HCT116 (cell line): ENCODE data around the gene SHROOM3.

Experiments used
- CEBPB ChIP-seq: IDR thresholded peaks from 2 replicates; pipeline ENCODE4 v1.6.1; 2012; ENCODE audit warnings: low read depth
- EGR1 ChIP-seq: IDR thresholded peaks from 2 replicates; pipeline ENCODE4 v1.6.1; 2012; ENCODE audit warnings: low read depth
- ELF1 ChIP-seq: IDR thresholded peaks from 2 replicates; pipeline ENCODE4 v1.6.1; 2012; ENCODE audit warnings: low read depth, borderline replicate concordance
- EZH2phosphoT487 ChIP-seq: fragments of 200-600 bp; IDR thresholded peaks from 2 replicates; pipeline ENCODE4 v1.6.1; 2018; ENCODE audit warnings: antibody characterized with exemption, borderline replicate concordance
- POLR2A ChIP-seq: IDR thresholded peaks from 2 replicates; pipeline ENCODE4 v1.7.0; 2011; ENCODE audit warnings: borderline replicate concordance; ENCODE audit not compliant: insufficient read depth, insufficient read length; ENCODE audit errors: extremely low read depth
- POLR2AphosphoS5 ChIP-seq: IDR thresholded peaks from 2 replicates; pipeline ENCODE4 v1.6.1; 2011; ENCODE audit warnings: mild to moderate bottlenecking, low read depth, low read length, moderate library complexity
- TF ChIP-seq, protein P1 (sequence below), 3 experiments: fragments of 200-600 bp in 1 of 3; sonication (generic) in 1 of 3; IDR thresholded peaks in 2 of 3; conservative IDR thresholded peaks in 1 of 3; 2 replicates each; pipeline ENCODE4 v1.5.1; 2012 to 2017; ENCODE audit warnings: low read depth in 2 of 3, low read length in 2 of 3, antibody characterized with exemption in 1 of 3, borderline replicate concordance in 1 of 3, control low read depth in 1 of 3, mild to moderate bottlenecking in 1 of 3, mixed read lengths in 1 of 3, mixed run types in 1 of 3, moderate library complexity in 1 of 3; ENCODE audit not compliant: insufficient read depth in 1 of 3

DNA sequence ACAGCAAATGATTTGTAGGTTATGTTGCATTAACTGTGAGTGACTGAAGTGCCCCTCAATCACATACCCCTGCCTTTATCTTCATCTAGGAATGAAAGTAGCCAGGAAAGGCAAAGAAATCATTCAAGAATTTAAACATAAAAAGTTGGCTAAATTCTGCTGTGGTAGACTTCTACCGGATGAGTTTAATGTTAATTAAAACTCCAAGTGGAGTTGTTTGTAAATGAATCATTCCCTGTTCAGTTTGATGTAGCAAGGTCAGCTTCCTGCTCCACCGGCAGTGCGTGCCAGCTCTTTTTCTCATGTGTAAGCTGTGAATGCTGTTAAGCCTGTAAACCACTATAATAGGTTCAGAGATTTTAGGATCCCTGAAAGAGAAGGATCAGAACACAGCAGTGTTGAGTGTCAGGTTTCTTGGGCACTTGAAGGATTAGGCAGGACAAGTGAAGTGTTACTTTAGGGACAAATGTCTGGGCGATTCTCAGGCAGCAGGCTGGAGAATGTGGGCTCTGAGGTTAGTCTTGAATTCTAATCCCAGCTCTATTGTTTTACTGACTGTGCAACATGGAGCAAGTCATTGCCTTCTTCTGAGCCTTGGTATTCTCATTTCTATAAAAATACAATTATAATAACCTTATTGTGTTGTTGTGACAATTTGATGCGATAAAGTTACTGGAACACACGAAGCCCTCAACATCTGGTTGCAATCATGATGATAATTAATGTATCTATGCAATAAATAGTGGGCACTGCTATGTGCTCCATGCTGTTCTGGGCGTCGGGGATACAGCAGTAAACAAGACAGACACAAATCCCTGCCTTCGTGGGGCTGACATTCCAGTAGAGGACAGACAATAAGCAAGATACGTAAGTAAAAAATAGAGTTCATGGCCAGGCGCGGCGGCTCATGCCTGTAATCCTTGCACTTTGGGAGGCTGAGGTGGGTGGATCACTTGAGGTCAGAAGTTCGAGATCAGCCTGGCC lies 112.0 kb downstream of the SHROOM3 start:
- TF ChIP-seq ELF1 = no peak
- TF ChIP-seq, protein P1, sequence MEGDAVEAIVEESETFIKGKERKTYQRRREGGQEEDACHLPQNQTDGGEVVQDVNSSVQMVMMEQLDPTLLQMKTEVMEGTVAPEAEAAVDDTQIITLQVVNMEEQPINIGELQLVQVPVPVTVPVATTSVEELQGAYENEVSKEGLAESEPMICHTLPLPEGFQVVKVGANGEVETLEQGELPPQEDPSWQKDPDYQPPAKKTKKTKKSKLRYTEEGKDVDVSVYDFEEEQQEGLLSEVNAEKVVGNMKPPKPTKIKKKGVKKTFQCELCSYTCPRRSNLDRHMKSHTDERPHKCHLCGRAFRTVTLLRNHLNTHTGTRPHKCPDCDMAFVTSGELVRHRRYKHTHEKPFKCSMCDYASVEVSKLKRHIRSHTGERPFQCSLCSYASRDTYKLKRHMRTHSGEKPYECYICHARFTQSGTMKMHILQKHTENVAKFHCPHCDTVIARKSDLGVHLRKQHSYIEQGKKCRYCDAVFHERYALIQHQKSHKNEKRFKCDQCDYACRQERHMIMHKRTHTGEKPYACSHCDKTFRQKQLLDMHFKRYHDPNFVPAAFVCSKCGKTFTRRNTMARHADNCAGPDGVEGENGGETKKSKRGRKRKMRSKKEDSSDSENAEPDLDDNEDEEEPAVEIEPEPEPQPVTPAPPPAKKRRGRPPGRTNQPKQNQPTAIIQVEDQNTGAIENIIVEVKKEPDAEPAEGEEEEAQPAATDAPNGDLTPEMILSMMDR (IDR thresholded peaks at IDR 0.05 in 2 of 3, conservative IDR thresholded peaks at IDR 0.05 in 1 of 3; ENCODE audit: borderline replicate concordance in 1 of 3, insufficient read depth in 1 of 3, low read depth in 2 of 3, low read length in 2 of 3) = no peak
- TF ChIP-seq POLR2A = no peak
- TF ChIP-seq EZH2phosphoT487 = no peak
- no peak for TF ChIP-seq POLR2AphosphoS5
- no peak for TF ChIP-seq EGR1
- no peak for TF ChIP-seq CEBPB
